Measurements from ENCODE around the gene NAGLU. TPM values are rescaled to one million over a fixed set of nuclear protein-coding genes. Genes with fewer than 3 reads are reported as not detected.

The NAGLU gene
- total and polyA plus RNA-seq, 2 of the 13 experiments (the other 11 are each of a cell fraction or from before 2014, with no cell fraction given): 28.2 to 40.1 TPM

DNA sequence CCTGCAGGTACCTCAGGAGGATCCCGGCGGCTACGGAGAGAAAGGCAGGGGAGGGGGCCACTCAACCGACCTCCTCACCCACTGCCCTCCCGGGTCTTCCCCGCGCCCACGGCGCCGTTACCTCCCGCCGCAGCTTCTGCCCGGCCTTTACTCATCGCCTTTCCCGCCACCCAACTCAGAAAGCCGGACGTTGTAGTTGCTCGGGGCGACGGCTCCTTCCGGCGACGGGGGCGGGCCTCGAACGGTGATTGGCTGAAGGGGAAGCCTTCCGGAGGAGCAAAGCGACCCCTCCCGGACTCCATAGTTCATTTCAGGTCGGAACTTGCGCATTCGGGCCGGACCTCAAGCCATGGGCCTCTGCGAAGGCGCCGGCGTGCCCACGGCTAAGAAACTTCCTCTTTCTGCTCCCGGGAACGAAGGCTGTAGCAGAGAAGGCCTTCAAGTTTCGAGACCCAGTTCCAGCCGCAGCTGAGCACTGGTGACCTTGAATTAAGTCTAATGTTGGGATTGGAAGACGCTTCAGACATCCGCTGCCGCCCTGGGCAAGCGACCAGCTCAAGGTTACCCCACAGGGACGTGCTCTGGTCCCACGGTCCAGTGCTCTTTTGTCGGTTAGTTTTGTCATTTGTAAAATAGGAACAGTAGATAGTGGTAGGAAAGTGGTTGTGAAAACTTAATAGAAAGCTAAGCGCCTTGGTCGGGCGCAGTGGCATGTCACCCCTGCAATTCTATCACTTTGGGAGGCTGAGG is 41.7 kb downstream of the NAGLU start, which contains the start of gene PSMC3IP (continued):
- TF ChIP-seq, protein P1, sequence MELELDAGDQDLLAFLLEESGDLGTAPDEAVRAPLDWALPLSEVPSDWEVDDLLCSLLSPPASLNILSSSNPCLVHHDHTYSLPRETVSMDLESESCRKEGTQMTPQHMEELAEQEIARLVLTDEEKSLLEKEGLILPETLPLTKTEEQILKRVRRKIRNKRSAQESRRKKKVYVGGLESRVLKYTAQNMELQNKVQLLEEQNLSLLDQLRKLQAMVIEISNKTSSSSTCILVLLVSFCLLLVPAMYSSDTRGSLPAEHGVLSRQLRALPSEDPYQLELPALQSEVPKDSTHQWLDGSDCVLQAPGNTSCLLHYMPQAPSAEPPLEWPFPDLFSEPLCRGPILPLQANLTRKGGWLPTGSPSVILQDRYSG (CRISPR knock-in tag; IDR thresholded peaks at IDR 0.05): no peak
- TF ChIP-seq AHR (CRISPR knock-in tag; IDR thresholded peaks at IDR 0.05) (peak; percentile 35; the same call in 1 of the 2 replicates), ZNF703 (CRISPR knock-in tag; IDR thresholded peaks at IDR 0.05; ENCODE audit: borderline replicate concordance) (0 out of 2 replicates have a peak, but pooled peaks have one; percentile 54), SALL2 (CRISPR knock-in tag; IDR thresholded peaks at IDR 0.05) (peak; percentile 42; the same call in 1 of the 2 replicates), CBFB (CRISPR knock-in tag; IDR thresholded peaks at IDR 0.05) (peak; percentile 72), ZNF839 (CRISPR knock-in tag; IDR thresholded peaks at IDR 0.05; ENCODE audit: borderline replicate concordance) (peak; percentile 70; the same call in 1 of the 2 replicates), GTF2F1 (IDR thresholded peaks at IDR 0.05; ENCODE audit: low read length) (no peak), PAWR (CRISPR knock-in tag; IDR thresholded peaks at IDR 0.05; ENCODE audit: borderline replicate concordance) (peak; percentile 67; the same call in 1 of the 2 replicates), TAF1 (CRISPR knock-in tag; IDR thresholded peaks at IDR 0.05) (peak; percentile 91), RFXANK (CRISPR knock-in tag; IDR thresholded peaks at IDR 0.05) (peak; percentile 80; the same call in 1 of the 2 replicates), CEBPB (IDR thresholded peaks at IDR 0.05; ENCODE audit: borderline replicate concordance, low read depth, low read length) (peak; percentile 7; the same call in 1 of the 2 replicates), NCOR1 (IDR thresholded peaks at IDR 0.05; ENCODE audit: borderline replicate concordance, low read length) (0 out of 2 replicates have a peak, but pooled peaks have one; percentile 15), CC2D1A (CRISPR knock-in tag; IDR thresholded peaks at IDR 0.05) (0 out of 2 replicates have a peak, but pooled peaks have one; percentile 14), TBX2 (CRISPR knock-in tag; IDR thresholded peaks at IDR 0.05; ENCODE audit: borderline replicate concordance) (peak; percentile 82), ZNF792 (CRISPR knock-in tag; IDR thresholded peaks at IDR 0.05) (peak; percentile 89), ZNF543 (CRISPR knock-in tag; IDR thresholded peaks at IDR 0.05) (peak; percentile 73; the same call in 1 of the 2 replicates), NFIC (IDR thresholded peaks at IDR 0.05; ENCODE audit: low read length) (no peak; the same call in 1 of the 2 replicates), ZNF224 (CRISPR knock-in tag; IDR thresholded peaks at IDR 0.05) (peak; percentile 95), POLR2AphosphoS2 (IDR thresholded peaks at IDR 0.05; ENCODE audit: low read depth, low read length) (peak; percentile 51; the same call in 1 of the 2 replicates), ZSCAN29 (CRISPR knock-in tag; conservative IDR thresholded peaks at IDR 0.05) (peak; percentile 28; the same call in 1 of the 2 replicates), ZSCAN21 (CRISPR knock-in tag; IDR thresholded peaks at IDR 0.05; ENCODE audit: borderline replicate concordance) (peak; percentile 22; the same call in 1 of the 2 replicates), SIX1 (CRISPR knock-in tag; IDR thresholded peaks at IDR 0.05; ENCODE audit: borderline replicate concordance) (0 out of 2 replicates have a peak, but pooled peaks have one; percentile 31)
- TF ChIP-seq, protein P2, sequence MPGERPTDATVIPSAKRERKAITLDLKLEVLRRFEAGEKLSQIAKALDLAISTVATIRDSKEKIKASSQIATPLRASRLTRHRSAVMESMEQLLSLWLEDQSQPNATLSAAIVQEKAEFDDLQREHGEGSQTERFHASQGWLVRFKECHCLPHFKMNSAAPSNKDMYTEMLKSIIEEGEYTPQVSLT (CRISPR knock-in tag; IDR thresholded peaks at IDR 0.05; ENCODE audit: borderline replicate concordance, low read depth): no peak
- TF ChIP-seq, protein P3, sequence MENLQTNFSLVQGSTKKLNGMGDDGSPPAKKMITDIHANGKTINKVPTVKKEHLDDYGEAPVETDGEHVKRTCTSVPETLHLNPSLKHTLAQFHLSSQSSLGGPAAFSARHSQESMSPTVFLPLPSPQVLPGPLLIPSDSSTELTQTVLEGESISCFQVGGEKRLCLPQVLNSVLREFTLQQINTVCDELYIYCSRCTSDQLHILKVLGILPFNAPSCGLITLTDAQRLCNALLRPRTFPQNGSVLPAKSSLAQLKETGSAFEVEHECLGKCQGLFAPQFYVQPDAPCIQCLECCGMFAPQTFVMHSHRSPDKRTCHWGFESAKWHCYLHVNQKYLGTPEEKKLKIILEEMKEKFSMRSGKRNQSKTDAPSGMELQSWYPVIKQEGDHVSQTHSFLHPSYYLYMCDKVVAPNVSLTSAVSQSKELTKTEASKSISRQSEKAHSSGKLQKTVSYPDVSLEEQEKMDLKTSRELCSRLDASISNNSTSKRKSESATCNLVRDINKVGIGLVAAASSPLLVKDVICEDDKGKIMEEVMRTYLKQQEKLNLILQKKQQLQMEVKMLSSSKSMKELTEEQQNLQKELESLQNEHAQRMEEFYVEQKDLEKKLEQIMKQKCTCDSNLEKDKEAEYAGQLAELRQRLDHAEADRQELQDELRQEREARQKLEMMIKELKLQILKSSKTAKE (CRISPR knock-in tag; IDR thresholded peaks at IDR 0.05; ENCODE audit: borderline replicate concordance): no peak
- TF ChIP-seq, protein P4, sequence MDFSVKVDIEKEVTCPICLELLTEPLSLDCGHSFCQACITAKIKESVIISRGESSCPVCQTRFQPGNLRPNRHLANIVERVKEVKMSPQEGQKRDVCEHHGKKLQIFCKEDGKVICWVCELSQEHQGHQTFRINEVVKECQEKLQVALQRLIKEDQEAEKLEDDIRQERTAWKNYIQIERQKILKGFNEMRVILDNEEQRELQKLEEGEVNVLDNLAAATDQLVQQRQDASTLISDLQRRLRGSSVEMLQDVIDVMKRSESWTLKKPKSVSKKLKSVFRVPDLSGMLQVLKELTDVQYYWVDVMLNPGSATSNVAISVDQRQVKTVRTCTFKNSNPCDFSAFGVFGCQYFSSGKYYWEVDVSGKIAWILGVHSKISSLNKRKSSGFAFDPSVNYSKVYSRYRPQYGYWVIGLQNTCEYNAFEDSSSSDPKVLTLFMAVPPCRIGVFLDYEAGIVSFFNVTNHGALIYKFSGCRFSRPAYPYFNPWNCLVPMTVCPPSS (IDR thresholded peaks at IDR 0.05): no peak
- TF ChIP-seq, protein P5, sequence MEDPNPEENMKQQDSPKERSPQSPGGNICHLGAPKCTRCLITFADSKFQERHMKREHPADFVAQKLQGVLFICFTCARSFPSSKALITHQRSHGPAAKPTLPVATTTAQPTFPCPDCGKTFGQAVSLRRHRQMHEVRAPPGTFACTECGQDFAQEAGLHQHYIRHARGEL (CRISPR knock-in tag; IDR thresholded peaks at IDR 0.05): peak; percentile 87; the same call in 1 of the 2 replicates

All from HepG2 (cell line).